Type B pancreatic cell (in vitro differentiated cells): Measurements from ENCODE around the gene PDE5A. TPM values are rescaled to one million over a fixed set of nuclear protein-coding genes. Genes with fewer than 3 reads are reported as not detected.
A peak's percentile ranks its signal among the peaks of the same experiment; 100 is the strongest.
"Not testable (repeated sequence)": the region's sequence is repeated elsewhere in the genome, so short reads cannot be mapped to it uniquely, and the experiment has no call there.

Experiments
- DNase-seq: peaks from one replicate; pipeline ENCODE4 v3.0.0; 2021; ENCODE audit warnings: mixed read lengths; ENCODE audit not compliant: unreplicated experiment; ENCODE audit errors: extremely low spot score
- H3K27ac Mint-ChIP-seq: 2 replicates; pipeline ENCODE4 v1.8.0; 2021; ENCODE audit warnings: mild to moderate bottlenecking, mixed read lengths
- H3K27me3 Mint-ChIP-seq: 2 replicates; pipeline ENCODE4 v1.8.0; 2021; ENCODE audit warnings: mixed read lengths
- H3K36me3 Mint-ChIP-seq: 2 replicates; pipeline ENCODE4 v1.8.0; 2021; ENCODE audit warnings: mixed read lengths
- H3K4me1 Mint-ChIP-seq: one replicate; pipeline ENCODE4 v1.8.0; 2021; ENCODE audit warnings: mixed read lengths; ENCODE audit not compliant: unreplicated experiment
- H3K4me3 Mint-ChIP-seq: 2 replicates; pipeline ENCODE4 v1.8.0; 2021; ENCODE audit warnings: mild to moderate bottlenecking, mixed read lengths
- H3K9me3 Mint-ChIP-seq: 2 replicates; pipeline ENCODE4 v1.8.0; 2021; ENCODE audit warnings: mixed read lengths
- CTCF ChIP-seq: fragments of 200-600 bp; sonication (generic); conservative IDR thresholded peaks from 2 replicates; pipeline ENCODE4 v1.5.0; 2021; ENCODE audit warnings: antibody characterized with exemption, mild to moderate bottlenecking
- total RNA-seq: library from RNA; stranded (reverse); gene quantifications from 2 replicates; pipeline ENCODE4 v1.2.1, GENCODE V29; 2021; ENCODE audit warnings: low replicate concordance

The PDE5A gene
- total RNA-seq, 1 donor from 2014 or later, result 77.4 TPM

GRCh38 chr4:119479835-119480234 is 148.8 kb downstream of the PDE5A start:
- Mint-ChIP-seq H3K9me3 (peaks cover 6% of the 10 kb centered on the region), H3K36me3 (peaks cover 39% of the 10 kb centered on the region)

GRCh38 chr4:119479180-119479808 is 149.3 kb downstream of the PDE5A start:
- Mint-ChIP-seq H3K36me3 (peaks cover 36% of the 10 kb centered on the region), H3K27me3 (no peaks in the 10 kb centered on the region), H3K9me3 (peaks cover 2% of the 10 kb centered on the region), H3K4me1 (no peaks in the 10 kb centered on the region), H3K4me3 (no peak overlapping the region), H3K27ac (peak overlapping the region; percentile 41)
- TF ChIP-seq CTCF, result no peak
- DNase-seq, result no peak

More at GRCh38 chr4:119479835-119480234, 148.8 kb downstream of the PDE5A start:
- Mint-ChIP-seq H3K4me1 (no peaks in the 10 kb centered on the region), H3K4me3 (no peak overlapping the region), H3K27me3 (no peaks in the 10 kb centered on the region), H3K27ac (no peak overlapping the region)
- no peak for DNase-seq
- no peak for TF ChIP-seq CTCF

GRCh38 chr4:119478446-119479179 is 150.0 kb downstream of the PDE5A start:
- Mint-ChIP-seq H3K4me3 (no peak overlapping the region), H3K27ac (peak overlapping the region; percentile 41), H3K4me1 (no peaks in the 10 kb centered on the region), H3K27me3 (no peaks in the 10 kb centered on the region), H3K9me3 (no peaks in the 10 kb centered on the region), H3K36me3 (peaks cover 33% of the 10 kb centered on the region)
- TF ChIP-seq CTCF, result no peak
- no peak for DNase-seq

- DNase-seq, result no peak
- no peak for TF ChIP-seq CTCF
- Mint-ChIP-seq H3K9me3 (no peaks in the 10 kb centered on the region), H3K4me1 (no peaks in the 10 kb centered on the region), H3K27me3 (no peaks in the 10 kb centered on the region), H3K27ac (no peak overlapping the region), H3K36me3 (peaks cover 28% of the 10 kb centered on the region), H3K4me3 (peak overlapping the region; percentile 0)
These were observed 151.1 kb downstream of the PDE5A start for GRCh38 chr4:119477412-119478053.

GRCh38 chr4:119471259-119471658 is 157.3 kb downstream of the PDE5A start:
- DNase-seq, result no peak
- no peaks in the 10 kb centered on the region for H3K4me1 Mint-ChIP-seq
- H3K9me3 Mint-ChIP-seq, result no peaks in the 10 kb centered on the region
- TF ChIP-seq CTCF, result no peak
- peaks cover 6% of the 10 kb centered on the region for H3K36me3 Mint-ChIP-seq
- H3K27ac Mint-ChIP-seq, result no peak overlapping the region
- H3K27me3 Mint-ChIP-seq, result no peaks in the 10 kb centered on the region
- no peak overlapping the region for H3K4me3 Mint-ChIP-seq

GRCh38 chr4:119470737-119471063 is 157.9 kb downstream of the PDE5A start:
- not testable (repeated sequence) for DNase-seq, H3K4me3 Mint-ChIP-seq, H3K9me3 Mint-ChIP-seq, H3K4me1 Mint-ChIP-seq, H3K27me3 Mint-ChIP-seq, H3K27ac Mint-ChIP-seq, H3K36me3 Mint-ChIP-seq

- H3K27me3 Mint-ChIP-seq, H3K9me3 Mint-ChIP-seq, H3K27ac Mint-ChIP-seq, H3K4me3 Mint-ChIP-seq, DNase-seq, H3K36me3 Mint-ChIP-seq, H3K4me1 Mint-ChIP-seq: not testable (repeated sequence)
These were observed 158.4 kb downstream of the PDE5A start for GRCh38 chr4:119470021-119470736.

- H3K4me1 Mint-ChIP-seq, H3K4me3 Mint-ChIP-seq, H3K36me3 Mint-ChIP-seq, DNase-seq, H3K27ac Mint-ChIP-seq, H3K27me3 Mint-ChIP-seq, H3K9me3 Mint-ChIP-seq: not testable (repeated sequence)
These were observed 159.6 kb downstream of the PDE5A start for GRCh38 chr4:119469039-119469438.
